HepG2 (cell line): ENCODE results near the gene POC1A. TPM values are rescaled to one million over a fixed set of nuclear protein-coding genes. Genes with fewer than 3 reads are reported as not detected.

Experiments used
- FOXO1 ChIP-seq: sonication (generic); formaldehyde crosslinking; IDR thresholded peaks from 2 replicates; pipeline ENCODE4 v1.4.0; 2020; ENCODE audit warnings: missing genetic modification reagents
- GZF1 ChIP-seq: sonication (generic); formaldehyde crosslinking; IDR thresholded peaks from 2 replicates; pipeline ENCODE4 v1.5.1; 2020; ENCODE audit warnings: mild to moderate bottlenecking, missing genetic modification reagents
- KDM6A ChIP-seq: IDR thresholded peaks from 2 replicates; pipeline ENCODE4 v1.6.1; 2016; ENCODE audit warnings: low read depth
- MAFG ChIP-seq: sonication (generic); formaldehyde crosslinking; IDR thresholded peaks from 2 replicates; pipeline ENCODE4 v1.5.1; 2020; ENCODE audit warnings: mild to moderate bottlenecking, missing genetic modification reagents
- REPIN1 ChIP-seq: sonication (generic); formaldehyde crosslinking; IDR thresholded peaks from 2 replicates; pipeline ENCODE4 v1.8.0; 2022; ENCODE audit warnings: missing genetic modification reagents, low read depth, mild to moderate bottlenecking, borderline replicate concordance
- SOX5 ChIP-seq: IDR thresholded peaks from 2 replicates; pipeline ENCODE4 v1.6.1; 2016; ENCODE audit warnings: borderline replicate concordance
- polyA plus RNA-seq, 8 experiments: library from polyadenylated mRNA; depleted of rRNA in 3 of 8; stranded (reverse) in 7 of 8; unstranded in 1 of 8; fragments of >200 nt; fragmentation: Illumina TruSeq in 4 of 8; extraction: Trizol in 4 of 8; gene quantifications; 2 replicates each; pipeline versions ENCODE4 v1.2.1 to v1.2.3, GENCODE V29; 2011 to 2016; ENCODE audit warnings: low read depth in 4 of 8, missing spikeins in 1 of 8, mixed read lengths in 1 of 8; ENCODE audit not compliant: insufficient read depth in 1 of 8
- total RNA-seq, 5 experiments: library from RNA; depleted of rRNA; stranded (reverse); fragments of >200 nt; fragmentation: Illumina TruSeq; extraction: Trizol; gene quantifications; 2 replicates each; pipeline ENCODE4 v1.2.3, GENCODE V29; 2016; ENCODE audit warnings: low read depth in 1 of 5
- TF ChIP-seq, protein P1 (sequence below): sonication (generic); formaldehyde crosslinking; IDR thresholded peaks from 2 replicates; pipeline ENCODE4 v1.5.1; 2020; ENCODE audit warnings: mild to moderate bottlenecking, missing genetic modification reagents, borderline replicate concordance
- TF ChIP-seq, protein P2 (sequence below), 2 experiments: sonication (generic) in 1 of 2; formaldehyde crosslinking in 1 of 2; IDR thresholded peaks; 2 replicates each; pipeline versions ENCODE4 v1.4.0 to v1.6.1; 2016 to 2020; ENCODE audit warnings: borderline replicate concordance in 1 of 2, low read depth in 1 of 2, mild to moderate bottlenecking in 1 of 2, missing genetic modification reagents in 1 of 2
- TF ChIP-seq, protein P3 (sequence below): sonication (generic); formaldehyde crosslinking; IDR thresholded peaks from 2 replicates; pipeline ENCODE4 v1.4.0; 2020; ENCODE audit warnings: missing genetic modification reagents
- TF ChIP-seq, protein P4 (sequence below): sonication (generic); formaldehyde crosslinking; IDR thresholded peaks from 2 replicates; pipeline ENCODE4 v1.5.1; 2020; ENCODE audit warnings: missing genetic modification reagents, mild to moderate bottlenecking, borderline replicate concordance

Gene POC1A
- total and polyA plus RNA-seq, 2 of the 13 experiments (the other 11 are each of a cell fraction or from before 2014, with no cell fraction given), result 14.6 to 20.0 TPM

DNA sequence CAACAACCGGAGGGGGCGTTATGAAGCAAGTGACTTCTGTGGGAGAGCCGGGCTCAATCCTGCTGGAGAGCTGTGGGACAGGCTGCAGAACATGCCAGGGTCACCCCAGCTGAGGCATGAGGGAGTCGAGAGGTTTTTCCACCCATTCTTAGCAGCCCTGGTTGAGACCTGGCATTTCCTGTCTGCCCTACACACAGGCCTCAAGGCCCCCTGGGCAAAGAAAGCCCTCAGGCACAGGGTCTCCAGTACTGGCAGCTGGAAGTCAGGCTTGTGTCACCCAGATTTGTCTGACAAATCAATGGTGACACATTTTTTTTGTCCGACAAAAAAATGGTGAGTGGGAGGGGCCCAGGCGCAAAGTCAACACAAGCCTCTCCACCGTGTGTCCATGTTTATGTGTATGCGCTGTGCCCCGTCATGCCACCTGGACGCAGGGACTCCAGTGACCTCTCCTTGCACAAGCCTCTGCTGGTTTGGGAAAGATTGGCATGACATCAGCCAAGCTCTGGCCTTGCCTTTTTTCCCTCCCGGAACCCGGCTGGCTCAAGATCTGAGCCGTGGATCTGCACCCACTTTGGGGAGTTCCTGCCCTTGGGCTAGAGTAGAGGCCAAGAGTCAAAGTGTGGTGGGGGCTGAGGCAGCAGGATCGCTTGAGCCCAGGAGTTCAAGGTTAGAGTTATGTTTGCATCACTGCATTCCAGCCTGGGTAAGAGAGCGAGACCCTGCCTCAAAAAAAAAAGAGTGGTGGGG is 22.9 kb upstream of the POC1A start (continued):
- TF ChIP-seq, protein P1, sequence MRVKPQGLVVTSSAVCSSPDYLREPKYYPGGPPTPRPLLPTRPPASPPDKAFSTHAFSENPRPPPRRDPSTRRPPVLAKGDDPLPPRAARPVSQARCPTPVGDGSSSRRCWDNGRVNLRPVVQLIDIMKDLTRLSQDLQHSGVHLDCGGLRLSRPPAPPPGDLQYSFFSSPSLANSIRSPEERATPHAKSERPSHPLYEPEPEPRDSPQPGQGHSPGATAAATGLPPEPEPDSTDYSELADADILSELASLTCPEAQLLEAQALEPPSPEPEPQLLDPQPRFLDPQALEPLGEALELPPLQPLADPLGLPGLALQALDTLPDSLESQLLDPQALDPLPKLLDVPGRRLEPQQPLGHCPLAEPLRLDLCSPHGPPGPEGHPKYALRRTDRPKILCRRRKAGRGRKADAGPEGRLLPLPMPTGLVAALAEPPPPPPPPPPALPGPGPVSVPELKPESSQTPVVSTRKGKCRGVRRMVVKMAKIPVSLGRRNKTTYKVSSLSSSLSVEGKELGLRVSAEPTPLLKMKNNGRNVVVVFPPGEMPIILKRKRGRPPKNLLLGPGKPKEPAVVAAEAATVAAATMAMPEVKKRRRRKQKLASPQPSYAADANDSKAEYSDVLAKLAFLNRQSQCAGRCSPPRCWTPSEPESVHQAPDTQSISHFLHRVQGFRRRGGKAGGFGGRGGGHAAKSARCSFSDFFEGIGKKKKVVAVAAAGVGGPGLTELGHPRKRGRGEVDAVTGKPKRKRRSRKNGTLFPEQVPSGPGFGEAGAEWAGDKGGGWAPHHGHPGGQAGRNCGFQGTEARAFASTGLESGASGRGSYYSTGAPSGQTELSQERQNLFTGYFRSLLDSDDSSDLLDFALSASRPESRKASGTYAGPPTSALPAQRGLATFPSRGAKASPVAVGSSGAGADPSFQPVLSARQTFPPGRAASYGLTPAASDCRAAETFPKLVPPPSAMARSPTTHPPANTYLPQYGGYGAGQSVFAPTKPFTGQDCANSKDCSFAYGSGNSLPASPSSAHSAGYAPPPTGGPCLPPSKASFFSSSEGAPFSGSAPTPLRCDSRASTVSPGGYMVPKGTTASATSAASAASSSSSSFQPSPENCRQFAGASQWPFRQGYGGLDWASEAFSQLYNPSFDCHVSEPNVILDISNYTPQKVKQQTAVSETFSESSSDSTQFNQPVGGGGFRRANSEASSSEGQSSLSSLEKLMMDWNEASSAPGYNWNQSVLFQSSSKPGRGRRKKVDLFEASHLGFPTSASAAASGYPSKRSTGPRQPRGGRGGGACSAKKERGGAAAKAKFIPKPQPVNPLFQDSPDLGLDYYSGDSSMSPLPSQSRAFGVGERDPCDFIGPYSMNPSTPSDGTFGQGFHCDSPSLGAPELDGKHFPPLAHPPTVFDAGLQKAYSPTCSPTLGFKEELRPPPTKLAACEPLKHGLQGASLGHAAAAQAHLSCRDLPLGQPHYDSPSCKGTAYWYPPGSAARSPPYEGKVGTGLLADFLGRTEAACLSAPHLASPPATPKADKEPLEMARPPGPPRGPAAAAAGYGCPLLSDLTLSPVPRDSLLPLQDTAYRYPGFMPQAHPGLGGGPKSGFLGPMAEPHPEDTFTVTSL, result peak; percentile 88
- TF ChIP-seq, protein P2, sequence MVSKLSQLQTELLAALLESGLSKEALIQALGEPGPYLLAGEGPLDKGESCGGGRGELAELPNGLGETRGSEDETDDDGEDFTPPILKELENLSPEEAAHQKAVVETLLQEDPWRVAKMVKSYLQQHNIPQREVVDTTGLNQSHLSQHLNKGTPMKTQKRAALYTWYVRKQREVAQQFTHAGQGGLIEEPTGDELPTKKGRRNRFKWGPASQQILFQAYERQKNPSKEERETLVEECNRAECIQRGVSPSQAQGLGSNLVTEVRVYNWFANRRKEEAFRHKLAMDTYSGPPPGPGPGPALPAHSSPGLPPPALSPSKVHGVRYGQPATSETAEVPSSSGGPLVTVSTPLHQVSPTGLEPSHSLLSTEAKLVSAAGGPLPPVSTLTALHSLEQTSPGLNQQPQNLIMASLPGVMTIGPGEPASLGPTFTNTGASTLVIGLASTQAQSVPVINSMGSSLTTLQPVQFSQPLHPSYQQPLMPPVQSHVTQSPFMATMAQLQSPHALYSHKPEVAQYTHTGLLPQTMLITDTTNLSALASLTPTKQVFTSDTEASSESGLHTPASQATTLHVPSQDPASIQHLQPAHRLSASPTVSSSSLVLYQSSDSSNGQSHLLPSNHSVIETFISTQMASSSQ (IDR thresholded peaks at IDR 0.05; ENCODE audit: low read depth), result no peak
- TF ChIP-seq, protein P2 (CRISPR knock-in tag; IDR thresholded peaks at IDR 0.05; ENCODE audit: borderline replicate concordance), result peak; percentile 60; the same call in 1 of the 2 replicates
- TF ChIP-seq, protein P3, sequence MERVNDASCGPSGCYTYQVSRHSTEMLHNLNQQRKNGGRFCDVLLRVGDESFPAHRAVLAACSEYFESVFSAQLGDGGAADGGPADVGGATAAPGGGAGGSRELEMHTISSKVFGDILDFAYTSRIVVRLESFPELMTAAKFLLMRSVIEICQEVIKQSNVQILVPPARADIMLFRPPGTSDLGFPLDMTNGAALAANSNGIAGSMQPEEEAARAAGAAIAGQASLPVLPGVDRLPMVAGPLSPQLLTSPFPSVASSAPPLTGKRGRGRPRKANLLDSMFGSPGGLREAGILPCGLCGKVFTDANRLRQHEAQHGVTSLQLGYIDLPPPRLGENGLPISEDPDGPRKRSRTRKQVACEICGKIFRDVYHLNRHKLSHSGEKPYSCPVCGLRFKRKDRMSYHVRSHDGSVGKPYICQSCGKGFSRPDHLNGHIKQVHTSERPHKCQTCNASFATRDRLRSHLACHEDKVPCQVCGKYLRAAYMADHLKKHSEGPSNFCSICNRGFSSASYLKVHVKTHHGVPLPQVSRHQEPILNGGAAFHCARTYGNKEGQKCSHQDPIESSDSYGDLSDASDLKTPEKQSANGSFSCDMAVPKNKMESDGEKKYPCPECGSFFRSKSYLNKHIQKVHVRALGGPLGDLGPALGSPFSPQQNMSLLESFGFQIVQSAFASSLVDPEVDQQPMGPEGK (CRISPR knock-in tag), result peak; percentile 86
- TF ChIP-seq KDM6A, result peak; percentile 74
- peak; percentile 58; the same call in 1 of the 2 replicates for TF ChIP-seq FOXO1 (CRISPR knock-in tag)
- TF ChIP-seq GZF1, result 0 out of 2 replicates have a peak, but pooled peaks have one; percentile 34
- peak; percentile 7; the same call in 1 of the 2 replicates for TF ChIP-seq SOX5 (CRISPR knock-in tag)
- peak; percentile 47; the same call in 1 of the 2 replicates for TF ChIP-seq REPIN1 (CRISPR knock-in tag)
- no peak for TF ChIP-seq MAFG
- TF ChIP-seq, protein P4, sequence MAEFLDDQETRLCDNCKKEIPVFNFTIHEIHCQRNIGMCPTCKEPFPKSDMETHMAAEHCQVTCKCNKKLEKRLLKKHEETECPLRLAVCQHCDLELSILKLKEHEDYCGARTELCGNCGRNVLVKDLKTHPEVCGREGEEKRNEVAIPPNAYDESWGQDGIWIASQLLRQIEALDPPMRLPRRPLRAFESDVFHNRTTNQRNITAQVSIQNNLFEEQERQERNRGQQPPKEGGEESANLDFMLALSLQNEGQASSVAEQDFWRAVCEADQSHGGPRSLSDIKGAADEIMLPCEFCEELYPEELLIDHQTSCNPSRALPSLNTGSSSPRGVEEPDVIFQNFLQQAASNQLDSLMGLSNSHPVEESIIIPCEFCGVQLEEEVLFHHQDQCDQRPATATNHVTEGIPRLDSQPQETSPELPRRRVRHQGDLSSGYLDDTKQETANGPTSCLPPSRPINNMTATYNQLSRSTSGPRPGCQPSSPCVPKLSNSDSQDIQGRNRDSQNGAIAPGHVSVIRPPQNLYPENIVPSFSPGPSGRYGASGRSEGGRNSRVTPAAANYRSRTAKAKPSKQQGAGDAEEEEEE, result no peak
